ENCODE data around the gene ALCAM. TPM values are rescaled to one million over a fixed set of nuclear protein-coding genes. Genes with fewer than 3 reads are reported as not detected.

The ALCAM gene
- total and polyA plus RNA-seq, 2 of the 8 experiments (the other 6 are each of a cell fraction or from before 2014, with no cell fraction given), result 10.8 to 33.0 TPM

DNA sequence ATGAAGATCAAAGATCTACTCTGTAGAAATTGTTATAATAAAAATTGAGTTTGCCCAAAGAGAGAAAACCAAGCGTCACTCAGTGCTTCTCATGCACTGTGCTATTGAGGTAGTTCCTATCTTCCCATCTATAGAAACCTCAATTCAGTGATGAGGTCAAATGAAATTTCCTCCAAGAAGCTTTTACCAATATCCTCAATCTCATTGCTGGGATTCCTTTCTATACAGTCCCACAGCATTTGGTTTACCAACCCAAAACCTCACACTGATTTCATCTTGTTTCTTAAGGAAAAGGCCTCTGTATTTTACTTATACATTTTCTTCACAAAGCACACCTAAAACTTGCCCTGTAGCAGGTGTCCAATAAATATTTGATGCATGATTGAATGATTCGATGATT is 147.2 kb downstream of the ALCAM start:
- Histone ChIP-seq H3K18ac (ENCODE audit: extremely low read depth, low read length) (no peak overlapping the region), H3K14ac (ENCODE audit: insufficient read length) (no peak overlapping the region), H3K36me3 (ENCODE audit: control insufficient read depth in 2 of 4, insufficient read depth in 4 of 4, low read length in 3 of 4) (no peaks in the 10 kb centered on the region), H3K23ac (ENCODE audit: insufficient read length) (no peak overlapping the region), H3K56ac (replicated peaks; ENCODE audit: insufficient read length, low read depth, low read length) (no peak overlapping the region), H2BK15ac (ENCODE audit: low read length) (no peak overlapping the region), H3K23me2 (ENCODE audit: low read depth, low read length) (no peaks in the 10 kb centered on the region), H3K4me2 (ENCODE audit: insufficient read depth in 1 of 2, low read depth in 2 of 2, low read length in 2 of 2) (no peak overlapping the region), H2AK5ac (ENCODE audit: low read depth, low read length) (no peak overlapping the region), H3K79me1 (ENCODE audit: low read depth, low read length) (no peaks in the 10 kb centered on the region), H3K27ac (ENCODE audit: low read depth, low read length) (no peak overlapping the region), H3K4me1 (replicated peaks in 1 of 4; ENCODE audit: control insufficient read depth in 3 of 4, insufficient read depth in 4 of 4, low read length in 3 of 4) (peaks cover 0 to 6% (median 0%) of the 10 kb centered on the region in 4 experiments; a peak in 1 of 7 replicates), H4K20me1 (replicated peaks in 1 of 2; ENCODE audit: control insufficient read depth in 1 of 2, insufficient read depth in 2 of 2, low read length in 2 of 2) (no peaks in the 10 kb centered on the region), H2BK20ac (ENCODE audit: low read length) (no peak overlapping the region), H2BK5ac (ENCODE audit: low read depth, low read length) (no peak overlapping the region), H3K4ac (replicated peaks; ENCODE audit: insufficient read length, low read depth, low read length) (no peak overlapping the region), H2BK120ac (replicated peaks; ENCODE audit: low read depth, low read length) (no peak overlapping the region), H3K4me3 (ENCODE audit: extremely low read depth in 1 of 4, insufficient read depth in 2 of 4, low read depth in 3 of 4, low read length in 4 of 4) (no peak overlapping the region), H2AFZ (ENCODE audit: low read length) (no peak overlapping the region), H3K9ac (replicated peaks in 1 of 4; ENCODE audit: extremely low read depth in 1 of 4, low read depth in 3 of 4, low read length in 3 of 4) (no peak overlapping the region), H2BK12ac (ENCODE audit: low read depth, low read length) (no peak overlapping the region), H4K8ac (ENCODE audit: extremely low read depth, insufficient read depth, low read length) (no peak overlapping the region), H3K79me2 (ENCODE audit: control insufficient read depth in 1 of 2, insufficient read depth in 2 of 2, low read length in 2 of 2) (0 out of 4 replicates have a peak, but pooled peaks cover 0 to 14% of the 10 kb centered on the region in 2 experiments), H3K27me3 (replicated peaks in 1 of 4; ENCODE audit: control insufficient read depth in 3 of 4, extremely low read depth in 1 of 4, insufficient read depth in 3 of 4, low read length in 3 of 4) (no peaks in the 10 kb centered on the region), H4K91ac (replicated peaks; ENCODE audit: insufficient read length, low read length) (no peak overlapping the region), H4K5ac (ENCODE audit: insufficient read length, low read depth, low read length) (no peak overlapping the region), H3K9me3 (ENCODE audit: insufficient read depth in 2 of 2, low read depth in 1 of 2, low read length in 1 of 2) (no peaks in the 10 kb centered on the region)
- WGBS, 2 experiments (ENCODE audit: extremely low coverage in 1 of 2, insufficient coverage in 1 of 2, insufficient read length in 1 of 2, insufficient replicate concordance in 2 of 2, low coverage in 1 of 2, low lambda C conversion rate in 2 of 2, missing lambda C conversion rate in 1 of 2), result 98% methylated on average over 2 of the region's 2 CpGs; no CpG with 5 or more reads in 1 of the 2 experiments
- TF ChIP-seq POLR2A (IDR thresholded peaks at IDR 0.05; ENCODE audit: control extremely low read depth in 1 of 2, low read depth in 2 of 2, low read length in 2 of 2), result no peak
- no peak for TF ChIP-seq NANOG (IDR thresholded peaks at IDR 0.05; ENCODE audit: insufficient read depth, low read depth, low read length, poor library complexity, severe bottlenecking)
- TF ChIP-seq KDM4A (IDR thresholded peaks at IDR 0.05; ENCODE audit: low read depth, low read length, severe bottlenecking), result no peak
- TF ChIP-seq RAD21 (IDR thresholded peaks at IDR 0.05 in 1 of 2, conservative IDR thresholded peaks at IDR 0.05 in 1 of 2; ENCODE audit: low read depth in 2 of 2, low read length in 2 of 2), result no peak
- no peak for TF ChIP-seq TAF1 (IDR thresholded peaks at IDR 0.05; ENCODE audit: low read depth, low read length)
- CTCF ChIA-PET (ENCODE audit: partially characterized antibody), result interaction anchor here (0.6 kb wide), 1 partner anchor 664 kb away, joined by 3 read pairs; no protein-coding TSS in a partner anchor
- FAIRE-seq (no peak), DNase-seq (ENCODE audit: low read depth in 1 of 2, low spot score in 2 of 2) (no peak)
- POLR2A ChIA-PET (ENCODE audit: partially characterized antibody), result no interaction called here

Data from H1 (cell line).